Natural killer cell (primary cell): ENCODE data around the gene OR6N2. TPM values are rescaled to one million over a fixed set of nuclear protein-coding genes. Genes with fewer than 3 reads are reported as not detected.

ENCODE experiments used
- total RNA-seq, 4 donors: library from RNA; stranded (reverse); fragments of 120-200 nt in 1 of 4; gene quantifications; one replicate each; pipeline versions ENCODE4 v1.2.3 to v1.2.4, GENCODE V29; 2013 to 2022

The OR6N2 gene
- total RNA-seq, 3 donors from 2014 or later (not counting 1 experiment from before 2014, with no cell fraction given): 0.95 TPM; not detected in 2

Other genes with a start within 250 kb of the OR6N2 start
- not detected for gene OR6Y1, start 226.8 kb downstream of the OR6N2 start, total RNA-seq
- not detected for gene OR6P1, start 210.6 kb downstream of the OR6N2 start, total RNA-seq
- gene OR10X1, start 201.3 kb downstream of the OR6N2 start, total RNA-seq: not detected
- not detected for gene OR10Z1, start 175.9 kb downstream of the OR6N2 start, total RNA-seq
- gene SPTA1, start 94.5 kb downstream of the OR6N2 start, total RNA-seq: under 1 TPM in 1 of 3 donors, not detected in 2; 0.30 TPM
- gene OR6K2, start 80.6 kb downstream of the OR6N2 start, total RNA-seq: not detected
- gene OR6K3, start 60.5 kb downstream of the OR6N2 start, total RNA-seq: 1 to 10 TPM in 1 of 3 donors, not detected in 2; 1.7 TPM
- gene OR6K6, start 26.5 kb downstream of the OR6N2 start, total RNA-seq: not detected
- gene OR6N1, start 9.0 kb downstream of the OR6N2 start, total RNA-seq: 1 to 10 TPM in 1 of 3 donors, not detected in 2; 4.0 TPM
- gene MNDA, start 50.1 kb upstream of the OR6N2 start, total RNA-seq: 10 to 100 TPM in 1 of 3 donors, 1 to 10 TPM in 2; 3.3 to 14.3 (median 7.0) TPM
- 100 to 1,000 TPM; 171 to 313 (median 197) TPM for gene PYHIN1, start 150.3 kb upstream of the OR6N2 start, total RNA-seq
- 100 to 1,000 TPM; 141 to 218 (median 151) TPM for gene IFI16, start 228.7 kb upstream of the OR6N2 start, total RNA-seq